SK-N-SH treated with all-trans-retinoic acid at 6 μM for 48 hours (cell line): Measurements from ENCODE around the gene CIPC.

Experiments
- GLIS3 ChIP-seq: fragments of 250-450 bp; sonication (Bioruptor Pico); IDR thresholded peaks from 2 replicates; pipeline ENCODE4 v1.5.0; 2020; ENCODE audit warnings: mild to moderate bottlenecking, moderate library complexity
- PPARA ChIP-seq: fragments of 250-450 bp; sonication (Bioruptor Pico); IDR thresholded peaks from 2 replicates; pipeline ENCODE4 v1.5.0; 2020; ENCODE audit warnings: mild to moderate bottlenecking, borderline replicate concordance
- ZFP30 ChIP-seq: fragments of 450-650 bp; formaldehyde crosslinking; IDR thresholded peaks from 2 replicates; pipeline ENCODE4 v1.5.0; 2022; ENCODE audit warnings: mild to moderate bottlenecking, moderate library complexity
- TF ChIP-seq, protein P1 (sequence below): fragments of 250-450 bp; sonication (Bioruptor Pico); IDR thresholded peaks from 2 replicates; pipeline ENCODE4 v1.5.1; 2020; ENCODE audit warnings: low read depth, mild to moderate bottlenecking, moderate library complexity

GRCh38 chr14:77083082-77083481 lies 15.0 kb upstream of the CIPC start:
- TF ChIP-seq, protein P1, sequence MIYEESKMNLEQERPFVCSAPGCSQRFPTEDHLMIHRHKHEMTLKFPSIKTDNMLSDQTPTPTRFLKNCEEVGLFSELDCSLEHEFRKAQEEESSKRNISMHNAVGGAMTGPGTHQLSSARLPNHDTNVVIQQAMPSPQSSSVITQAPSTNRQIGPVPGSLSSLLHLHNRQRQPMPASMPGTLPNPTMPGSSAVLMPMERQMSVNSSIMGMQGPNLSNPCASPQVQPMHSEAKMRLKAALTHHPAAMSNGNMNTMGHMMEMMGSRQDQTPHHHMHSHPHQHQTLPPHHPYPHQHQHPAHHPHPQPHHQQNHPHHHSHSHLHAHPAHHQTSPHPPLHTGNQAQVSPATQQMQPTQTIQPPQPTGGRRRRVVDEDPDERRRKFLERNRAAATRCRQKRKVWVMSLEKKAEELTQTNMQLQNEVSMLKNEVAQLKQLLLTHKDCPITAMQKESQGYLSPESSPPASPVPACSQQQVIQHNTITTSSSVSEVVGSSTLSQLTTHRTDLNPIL: no peak
- TF ChIP-seq GLIS3 (CRISPR knock-in tag): no peak
- TF ChIP-seq ZFP30 (CRISPR knock-in tag): no peak
- TF ChIP-seq PPARA (CRISPR knock-in tag): no peak
